GM18870 (cell line): ENCODE data around the gene WDR93.
"Not testable (repeated sequence)": the region's sequence is repeated elsewhere in the genome, so short reads cannot be mapped to it uniquely, and the experiment has no call there.

ENCODE experiments used
- ATAC-seq: cut with Tn5 transposase; IDR thresholded peaks from one replicate; pipeline ENCODE4 v1.9.1; 2021; ENCODE audit warnings: moderate library complexity; ENCODE audit not compliant: unreplicated experiment

WDR93 gene

GRCh38 chr15:89767411-89767915 lies 76.9 kb downstream of the WDR93 start:
- no peak for ATAC-seq

GRCh38 chr15:89768071-89768500 lies 77.5 kb downstream of the WDR93 start:
- ATAC-seq = no peak

GRCh38 chr15:89769366-89769765 lies 78.8 kb downstream of the WDR93 start:
- no peak for ATAC-seq

GRCh38 chr15:89770041-89770440 lies 79.4 kb downstream of the WDR93 start:
- no peak for ATAC-seq

GRCh38 chr15:89772932-89773583 lies 82.4 kb downstream of the WDR93 start:
- no peak for ATAC-seq

GRCh38 chr15:89774492-89774891 lies 83.9 kb downstream of the WDR93 start:
- no peak for ATAC-seq

GRCh38 chr15:89775815-89776214 lies 85.2 kb downstream of the WDR93 start:
- no peak for ATAC-seq

- no peak for ATAC-seq
These were observed 85.9 kb downstream of the WDR93 start, which contains the start of gene MESP2 for GRCh38 chr15:89776274-89777072. TSS of gene MESP2 (plus strand) at chr15:89776332. CDS start at chr15:89776358, 26 bp downstream.

- ATAC-seq = no peak
These were observed 86.6 kb downstream of the WDR93 start for GRCh38 chr15:89777073-89777751.

GRCh38 chr15:89777782-89778380 lies 87.3 kb downstream of the WDR93 start:
- ATAC-seq = no peak

- no peak for ATAC-seq
These were observed 88.2 kb downstream of the WDR93 start for GRCh38 chr15:89778861-89779260.

GRCh38 chr15:89780601-89781000 lies 90.0 kb downstream of the WDR93 start:
- ATAC-seq = no peak

- no peak for ATAC-seq
These were observed 90.4 kb downstream of the WDR93 start for GRCh38 chr15:89781055-89781454.

- no peak for ATAC-seq
These were observed 91.4 kb downstream of the WDR93 start for GRCh38 chr15:89781891-89782618.

- ATAC-seq = not testable (repeated sequence)
These were observed 92.0 kb downstream of the WDR93 start for GRCh38 chr15:89782619-89782950.

- no peak for ATAC-seq
These were observed 92.7 kb downstream of the WDR93 start for GRCh38 chr15:89783111-89783860.

GRCh38 chr15:89783861-89784685 lies 93.5 kb downstream of the WDR93 start:
- no peak for ATAC-seq

- no peak for ATAC-seq
These were observed 94.0 kb downstream of the WDR93 start for GRCh38 chr15:89784686-89784960.

- ATAC-seq = no peak
These were observed 94.6 kb downstream of the WDR93 start for GRCh38 chr15:89785064-89785773.
